Medulla oblongata (tissue), 1 donor: ENCODE measurements around the gene TIMP1.

Source experiments
- DNase-seq: peaks from one replicate; pipeline ENCODE4 v3.0.0-alpha.2; 2015; ENCODE audit errors: extremely low spot score

Gene TIMP1

DNA sequence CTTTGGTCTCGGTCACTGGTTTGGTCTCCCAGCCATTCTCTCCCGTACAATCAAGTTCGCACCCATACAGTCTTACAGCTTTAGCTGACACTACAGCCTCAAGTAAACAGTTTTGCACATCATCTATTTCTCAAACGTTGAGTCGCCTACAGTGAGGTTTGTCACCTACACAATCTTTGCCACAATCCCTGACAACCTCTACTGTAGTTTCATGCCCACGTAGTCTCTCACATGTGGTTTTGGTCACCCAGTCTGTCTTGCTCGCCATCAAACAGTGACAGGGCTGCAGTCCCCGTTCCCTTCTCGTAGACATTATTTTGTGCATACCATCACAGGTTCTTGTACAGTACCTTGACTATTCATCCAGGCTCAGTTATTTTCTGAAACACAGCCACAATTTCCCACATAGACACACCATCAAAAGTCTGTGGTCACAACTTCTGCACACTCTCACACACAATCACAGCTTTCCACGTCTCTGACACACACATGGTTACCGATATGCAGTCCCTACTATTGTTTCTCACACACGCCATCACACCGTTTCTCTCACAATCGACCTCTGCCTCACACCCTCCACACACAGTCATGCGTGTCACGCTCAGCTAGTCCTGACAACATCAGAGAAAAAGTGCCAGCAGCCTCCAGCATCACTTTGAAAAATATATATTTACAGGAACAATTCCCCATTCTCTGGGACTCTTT, 52.8 kb downstream of the TIMP1 start:
- DNase-seq, result no peak
